Measurements from ENCODE around the gene BTBD9.

Gene BTBD9

DNA sequence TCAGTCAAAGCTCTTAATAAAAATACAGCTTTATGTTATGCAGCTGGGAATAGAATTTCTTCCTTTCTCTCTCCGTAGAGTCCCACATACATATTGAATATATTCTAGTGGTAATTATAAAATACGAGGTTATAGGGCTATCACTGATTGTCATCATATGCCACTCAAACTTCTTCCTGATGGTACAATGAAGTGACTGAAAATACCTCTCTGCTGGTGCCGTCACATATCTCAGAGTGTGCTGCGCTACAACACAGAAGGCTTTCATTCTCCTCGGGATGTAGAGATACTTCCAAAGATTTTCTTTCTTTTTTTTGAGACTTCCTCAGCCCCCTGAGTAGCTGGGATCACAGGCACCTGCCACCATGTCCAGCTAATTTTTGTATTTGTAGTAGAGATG is 249.9 kb downstream of the BTBD9 start:
- Histone ChIP-seq H3K9ac (no peak overlapping the region), H2AFZ (no peak overlapping the region), H3K27me3 (ENCODE audit: control insufficient read depth, insufficient read depth, low read length) (no peaks in the 10 kb centered on the region), H3K9me3 (ENCODE audit: control insufficient read depth, low read length) (no peaks in the 10 kb centered on the region), H3K27ac (no peak overlapping the region), H3K4me1 (no peaks in the 10 kb centered on the region), H3K4me3 (ENCODE audit: low read depth, low read length) (no peak overlapping the region), H3K79me2 (peaks cover 7% of the 10 kb centered on the region), H3K4me2 (ENCODE audit: low read length) (no peak overlapping the region), H3K36me3 (ENCODE audit: control insufficient read depth, insufficient read depth, low read length) (no peaks in the 10 kb centered on the region)
- TF ChIP-seq, protein P1, sequence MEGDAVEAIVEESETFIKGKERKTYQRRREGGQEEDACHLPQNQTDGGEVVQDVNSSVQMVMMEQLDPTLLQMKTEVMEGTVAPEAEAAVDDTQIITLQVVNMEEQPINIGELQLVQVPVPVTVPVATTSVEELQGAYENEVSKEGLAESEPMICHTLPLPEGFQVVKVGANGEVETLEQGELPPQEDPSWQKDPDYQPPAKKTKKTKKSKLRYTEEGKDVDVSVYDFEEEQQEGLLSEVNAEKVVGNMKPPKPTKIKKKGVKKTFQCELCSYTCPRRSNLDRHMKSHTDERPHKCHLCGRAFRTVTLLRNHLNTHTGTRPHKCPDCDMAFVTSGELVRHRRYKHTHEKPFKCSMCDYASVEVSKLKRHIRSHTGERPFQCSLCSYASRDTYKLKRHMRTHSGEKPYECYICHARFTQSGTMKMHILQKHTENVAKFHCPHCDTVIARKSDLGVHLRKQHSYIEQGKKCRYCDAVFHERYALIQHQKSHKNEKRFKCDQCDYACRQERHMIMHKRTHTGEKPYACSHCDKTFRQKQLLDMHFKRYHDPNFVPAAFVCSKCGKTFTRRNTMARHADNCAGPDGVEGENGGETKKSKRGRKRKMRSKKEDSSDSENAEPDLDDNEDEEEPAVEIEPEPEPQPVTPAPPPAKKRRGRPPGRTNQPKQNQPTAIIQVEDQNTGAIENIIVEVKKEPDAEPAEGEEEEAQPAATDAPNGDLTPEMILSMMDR (IDR thresholded peaks at IDR 0.05) = no peak

DNA sequence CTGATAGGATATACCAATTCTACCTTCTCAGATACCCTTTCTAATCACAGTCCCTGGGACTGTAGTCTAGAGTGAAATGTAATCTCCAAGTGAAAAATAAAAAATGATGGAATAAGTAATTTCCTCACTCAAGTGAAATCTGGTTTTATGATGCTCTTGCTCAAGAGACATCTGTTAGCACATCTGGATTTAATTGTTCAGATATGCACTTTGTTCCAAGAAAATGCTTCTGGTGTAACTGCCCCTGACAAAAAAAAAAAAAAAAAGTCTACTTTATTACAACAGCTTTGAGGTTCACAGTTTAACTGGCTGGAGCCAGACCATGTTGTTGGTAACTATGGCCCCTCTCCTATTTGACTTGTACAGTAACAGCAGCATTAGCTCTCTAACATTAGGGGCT is 251.8 kb downstream of the BTBD9 start:
- Histone ChIP-seq H3K36me3 (ENCODE audit: control insufficient read depth, insufficient read depth, low read length) (no peaks in the 10 kb centered on the region), H3K27me3 (ENCODE audit: control insufficient read depth, insufficient read depth, low read length) (no peaks in the 10 kb centered on the region), H3K4me2 (ENCODE audit: low read length) (no peak overlapping the region), H2AFZ (no peak overlapping the region), H3K4me3 (ENCODE audit: low read depth, low read length) (no peak overlapping the region), H3K27ac (no peak overlapping the region), H3K4me1 (no peaks in the 10 kb centered on the region), H3K9ac (no peak overlapping the region), H3K9me3 (ENCODE audit: control insufficient read depth, low read length) (no peaks in the 10 kb centered on the region), H3K79me2 (no peaks in the 10 kb centered on the region)
- TF ChIP-seq, protein P1 (IDR thresholded peaks at IDR 0.05) = no peak

DNA sequence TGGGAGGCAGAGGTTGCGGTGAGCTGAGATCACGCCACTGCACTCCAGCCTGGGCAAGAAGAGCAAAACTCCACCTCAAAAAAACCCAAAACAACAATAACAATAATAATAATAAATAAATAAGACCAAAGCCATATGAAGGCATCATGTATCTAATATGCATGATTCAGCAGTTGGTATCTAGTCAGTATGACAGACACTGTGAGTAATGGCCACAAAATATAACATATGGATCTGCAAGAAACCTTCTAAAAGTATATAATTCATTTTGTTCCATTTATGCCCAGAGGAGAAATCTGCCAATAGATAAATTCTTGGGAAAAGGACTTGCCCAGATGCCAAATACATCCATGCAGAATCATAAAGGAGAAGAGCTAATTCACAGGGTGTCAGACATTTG is 252.3 kb downstream of the BTBD9 start:
- H3K79me2 ChIP-seq = no peaks in the 10 kb centered on the region
- H3K4me1 ChIP-seq = no peaks in the 10 kb centered on the region
- H2AFZ ChIP-seq = no peak overlapping the region
- no peaks in the 10 kb centered on the region for H3K36me3 ChIP-seq (ENCODE audit: control insufficient read depth, insufficient read depth, low read length)
- H3K27me3 ChIP-seq (ENCODE audit: control insufficient read depth, insufficient read depth, low read length) = no peaks in the 10 kb centered on the region
- H3K9me3 ChIP-seq (ENCODE audit: control insufficient read depth, low read length) = no peaks in the 10 kb centered on the region
- no peak overlapping the region for H3K4me2 ChIP-seq (ENCODE audit: low read length)
- H3K27ac ChIP-seq = no peak overlapping the region
- no peak overlapping the region for H3K4me3 ChIP-seq (ENCODE audit: low read depth, low read length)
- TF ChIP-seq, protein P1 (IDR thresholded peaks at IDR 0.05) = no peak
- H3K9ac ChIP-seq = no peak overlapping the region

DNA sequence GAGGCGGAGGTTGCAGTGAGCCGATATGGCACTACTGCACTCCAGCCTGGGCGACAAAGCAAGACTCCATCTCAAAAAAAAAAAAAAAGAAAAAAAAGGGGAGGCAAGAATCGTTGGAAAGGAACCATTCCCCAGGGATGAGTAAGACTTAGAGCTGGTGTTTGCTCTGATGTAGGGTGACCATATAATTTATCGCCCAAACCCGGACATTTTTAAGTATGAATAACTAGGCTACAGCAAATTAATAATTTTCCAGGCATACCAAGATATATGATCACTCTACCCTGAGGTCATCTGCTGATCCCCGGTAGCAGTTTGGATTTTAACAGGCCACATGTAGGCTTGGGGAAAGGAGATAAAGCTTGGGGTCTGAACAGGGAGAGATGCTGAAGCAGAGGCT is 260.9 kb downstream of the BTBD9 start:
- TF ChIP-seq, protein P1 (IDR thresholded peaks at IDR 0.05) = no peak

DNA sequence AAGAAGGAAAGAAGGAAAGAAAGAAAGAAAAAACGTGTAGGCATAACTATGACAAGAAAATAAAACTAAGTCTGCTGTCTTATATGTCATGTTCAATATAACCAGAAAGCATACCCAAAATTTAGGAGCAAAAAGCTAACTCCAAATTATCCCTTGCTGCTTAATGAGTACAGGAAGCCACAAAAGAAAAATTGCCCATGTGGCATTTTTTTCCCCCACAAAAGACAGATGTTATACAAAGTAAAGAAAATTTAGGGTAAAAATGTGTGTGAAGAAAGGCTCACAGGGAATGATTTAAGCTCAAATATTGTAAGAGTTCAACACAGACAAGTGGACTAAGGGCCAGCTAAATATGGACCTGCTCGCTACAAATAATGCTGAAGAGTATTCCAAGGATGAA is 263.8 kb downstream of the BTBD9 start:
- peaks cover 12% of the 10 kb centered on the region for H3K4me1 ChIP-seq
- H3K27ac ChIP-seq = no peak overlapping the region
- H3K79me2 ChIP-seq = no peaks in the 10 kb centered on the region
- no peaks in the 10 kb centered on the region for H3K36me3 ChIP-seq (ENCODE audit: control insufficient read depth, insufficient read depth, low read length)
- H3K27me3 ChIP-seq (ENCODE audit: control insufficient read depth, insufficient read depth, low read length) = no peaks in the 10 kb centered on the region
- no peak overlapping the region for H3K4me3 ChIP-seq (ENCODE audit: low read depth, low read length)
- H3K4me2 ChIP-seq (ENCODE audit: low read length) = no peak overlapping the region
- H3K9me3 ChIP-seq (ENCODE audit: control insufficient read depth, low read length) = no peaks in the 10 kb centered on the region
- TF ChIP-seq, protein P1 (IDR thresholded peaks at IDR 0.05) = no peak
- no peak overlapping the region for H2AFZ ChIP-seq
- no peak overlapping the region for H3K9ac ChIP-seq

More for the DNA sequence above, 260.9 kb downstream of the BTBD9 start:
- H3K79me2 ChIP-seq = no peaks in the 10 kb centered on the region
- H2AFZ ChIP-seq = no peak overlapping the region
- H3K9ac ChIP-seq = no peak overlapping the region
- no peaks in the 10 kb centered on the region for H3K9me3 ChIP-seq (ENCODE audit: control insufficient read depth, low read length)
- H3K27ac ChIP-seq = no peak overlapping the region
- H3K36me3 ChIP-seq (ENCODE audit: control insufficient read depth, insufficient read depth, low read length) = no peaks in the 10 kb centered on the region
- no peaks in the 10 kb centered on the region for H3K27me3 ChIP-seq (ENCODE audit: control insufficient read depth, insufficient read depth, low read length)
- no peak overlapping the region for H3K4me2 ChIP-seq (ENCODE audit: low read length)
- H3K4me1 ChIP-seq = peaks cover 6% of the 10 kb centered on the region
- H3K4me3 ChIP-seq (ENCODE audit: low read depth, low read length) = no peak overlapping the region

All from parathyroid adenoma (tissue), 2 donors.